HepG2 (cell line): ENCODE results near the gene ZDHHC3. TPM values are rescaled to one million over a fixed set of nuclear protein-coding genes. Genes with fewer than 3 reads are reported as not detected.

Source experiments
- GRHL1 ChIP-seq: sonication (generic); formaldehyde crosslinking; conservative IDR thresholded peaks from 2 replicates; pipeline ENCODE4 v1.8.0; 2022; ENCODE audit warnings: missing genetic modification reagents
- HCFC1 ChIP-seq: fragments of 150-350 bp; IDR thresholded peaks from 2 replicates; pipeline ENCODE4 v1.6.1; 2014; ENCODE audit warnings: low read depth, low read length
- HMG20B ChIP-seq: conservative IDR thresholded peaks from 2 replicates; pipeline ENCODE4 v1.6.1; 2016; ENCODE audit warnings: missing genetic modification reagents, missing compliant biosample characterization
- IKZF1 ChIP-seq: fragments of 450-650 bp; IDR thresholded peaks from 2 replicates; pipeline ENCODE4 v1.7.1; 2016
- KLF11 ChIP-seq: IDR thresholded peaks from 2 replicates; pipeline ENCODE4 v1.6.1; 2016; ENCODE audit warnings: missing compliant biosample characterization
- KLF16 ChIP-seq, 2 experiments: sonication (generic) in 1 of 2; formaldehyde crosslinking in 1 of 2; IDR thresholded peaks; 2 replicates each; pipeline versions ENCODE4 v1.6.1 to v1.8.0; 2016 to 2023; ENCODE audit warnings: missing genetic modification reagents in 2 of 2, missing compliant biosample characterization in 1 of 2
- MXI1 ChIP-seq: IDR thresholded peaks from 3 replicates; pipeline ENCODE4 v1.6.1; 2012; ENCODE audit warnings: low read depth, low read length, inconsistent platforms, borderline replicate concordance
- NBN ChIP-seq: fragments of 450-650 bp; conservative IDR thresholded peaks from 2 replicates; pipeline ENCODE4 v1.6.1; 2017
- NFIC ChIP-seq: IDR thresholded peaks from 2 replicates; pipeline ENCODE4 v1.6.1; 2012; ENCODE audit warnings: mild to moderate bottlenecking, low read length, inconsistent platforms
- PCBP1 ChIP-seq: fragments of 200-400 bp; formaldehyde crosslinking; IDR thresholded peaks from 2 replicates; pipeline ENCODE4 v1.6.1; 2017; ENCODE audit warnings: mild to moderate bottlenecking, low read depth, low read length, borderline replicate concordance
- POGZ ChIP-seq: sonication (generic); formaldehyde crosslinking; IDR thresholded peaks from 2 replicates; pipeline ENCODE4 v1.4.0; 2020; ENCODE audit warnings: mild to moderate bottlenecking, missing genetic modification reagents
- PREB ChIP-seq: sonication (generic); formaldehyde crosslinking; IDR thresholded peaks from 2 replicates; pipeline ENCODE4 v1.4.0; 2020; ENCODE audit warnings: missing genetic modification reagents
- RBFOX2 ChIP-seq: fragments of 200-400 bp; formaldehyde crosslinking; IDR thresholded peaks from 2 replicates; pipeline ENCODE4 v1.6.1; 2017; ENCODE audit warnings: low read depth, mild to moderate bottlenecking, low read length
- SALL2 ChIP-seq: sonication (generic); formaldehyde crosslinking; IDR thresholded peaks from 2 replicates; pipeline ENCODE4 v1.8.1; 2023; ENCODE audit warnings: mild to moderate bottlenecking, missing genetic modification reagents, inconsistent platforms
- ZBTB34 ChIP-seq: sonication (generic); formaldehyde crosslinking; IDR thresholded peaks from 2 replicates; pipeline ENCODE4 v1.8.0; 2022; ENCODE audit warnings: mild to moderate bottlenecking, missing genetic modification reagents
- ZBTB49 ChIP-seq: sonication (generic); formaldehyde crosslinking; IDR thresholded peaks from 2 replicates; pipeline ENCODE4 v1.4.0; 2020; ENCODE audit warnings: missing genetic modification reagents, borderline replicate concordance
- ZBTB7B ChIP-seq: sonication (generic); formaldehyde crosslinking; IDR thresholded peaks from 2 replicates; pipeline ENCODE4 v1.4.0; 2020; ENCODE audit warnings: missing genetic modification reagents
- ZFP62 ChIP-seq: sonication (generic); formaldehyde crosslinking; IDR thresholded peaks from 2 replicates; pipeline ENCODE4 v1.4.0; 2020; ENCODE audit warnings: missing genetic modification reagents
- ZNF446 ChIP-seq: sonication (generic); formaldehyde crosslinking; IDR thresholded peaks from 2 replicates; pipeline ENCODE4 v1.5.0; 2020; ENCODE audit warnings: mild to moderate bottlenecking, missing genetic modification reagents
- ZNF550 ChIP-seq: sonication (generic); formaldehyde crosslinking; IDR thresholded peaks from 2 replicates; pipeline ENCODE4 v1.4.0; 2020; ENCODE audit warnings: mild to moderate bottlenecking, missing genetic modification reagents, borderline replicate concordance
- ZNF558 ChIP-seq: sonication (generic); formaldehyde crosslinking; IDR thresholded peaks from 2 replicates; pipeline ENCODE4 v1.9.0; 2022; ENCODE audit warnings: mild to moderate bottlenecking, missing genetic modification reagents, borderline replicate concordance
- ZNF691 ChIP-seq: sonication (generic); formaldehyde crosslinking; IDR thresholded peaks from 2 replicates; pipeline ENCODE4 v1.4.0; 2020; ENCODE audit warnings: missing genetic modification reagents, low read depth, mild to moderate bottlenecking, borderline replicate concordance
- ZSCAN20 ChIP-seq: sonication (generic); formaldehyde crosslinking; IDR thresholded peaks from 2 replicates; pipeline ENCODE4 v1.4.0; 2020; ENCODE audit warnings: missing genetic modification reagents, mild to moderate bottlenecking, borderline replicate concordance
- polyA plus RNA-seq, 8 experiments: library from polyadenylated mRNA; depleted of rRNA in 3 of 8; stranded (reverse) in 7 of 8; unstranded in 1 of 8; fragments of >200 nt; fragmentation: Illumina TruSeq in 4 of 8; extraction: Trizol in 4 of 8; gene quantifications; 2 replicates each; pipeline versions ENCODE4 v1.2.1 to v1.2.3, GENCODE V29; 2011 to 2016; ENCODE audit warnings: low read depth in 4 of 8, missing spikeins in 1 of 8, mixed read lengths in 1 of 8; ENCODE audit not compliant: insufficient read depth in 1 of 8
- total RNA-seq, 5 experiments: library from RNA; depleted of rRNA; stranded (reverse); fragments of >200 nt; fragmentation: Illumina TruSeq; extraction: Trizol; gene quantifications; 2 replicates each; pipeline ENCODE4 v1.2.3, GENCODE V29; 2016; ENCODE audit warnings: low read depth in 1 of 5

The ZDHHC3 gene
- total and polyA plus RNA-seq, 2 of the 13 experiments (the other 11 are each of a cell fraction or from before 2014, with no cell fraction given): 44.1 to 65.7 TPM

- TF ChIP-seq ZNF691 (CRISPR knock-in tag) (no peak), ZNF446 (CRISPR knock-in tag) (no peak), ZNF558 (no peak; the same call in 1 of the 2 replicates), HCFC1 (peak; percentile 51; the same call in 1 of the 2 replicates), NBN (no peak), SALL2 (CRISPR knock-in tag) (no peak; the same call in 1 of the 2 replicates), ZBTB49 (peak; percentile 60; the same call in 1 of the 2 replicates), ZNF550 (CRISPR knock-in tag) (no peak), PCBP1 (no peak), HMG20B (CRISPR knock-in tag) (no peak; the same call in 1 of the 2 replicates), ZFP62 (CRISPR knock-in tag) (no peak), ZBTB7B (no peak), PREB (CRISPR knock-in tag) (no peak), RBFOX2 (peak; percentile 87), KLF16 (CRISPR knock-in tag; IDR thresholded peaks at IDR 0.05) (peak in 1 of 2 experiments; percentile 91; a peak in 2 of 4 replicates), NFIC (no peak), ZBTB34 (CRISPR knock-in tag) (no peak), KLF11 (CRISPR knock-in tag) (no peak), POGZ (CRISPR knock-in tag) (peak; percentile 77), GRHL1 (no peak), MXI1 (peak; percentile 92; the same call in 2 of the 3 replicates), ZSCAN20 (CRISPR knock-in tag) (0 out of 2 replicates have a peak, but pooled peaks have one; percentile 56), IKZF1 (no peak)
Observed at GRCh38 chr3:44976002-44976815, at the start of gene ZDHHC3, which contains the start of gene EXOSC7 (continued).
